Lung microvascular endothelial cell (primary cell): ENCODE measurements around the gene LMBRD1. TPM values are rescaled to one million over a fixed set of nuclear protein-coding genes. Genes with fewer than 3 reads are reported as not detected.

Source experiments
- DNase-seq, 2 donors: peaks; one replicate each; pipeline versions ENCODE4 v3.0.0 to v3.0.0-alpha.2; 2010; ENCODE audit warnings: low read depth in 2 of 2
- total RNA-seq: library from RNA; depleted of rRNA; stranded (reverse); fragments of >200 nt; gene quantifications from 2 replicates; pipeline ENCODE4 v1.2.1, GENCODE V29; 2014

Gene LMBRD1
- total RNA-seq, 1 donor from 2014 or later = 15.9 TPM

DNA sequence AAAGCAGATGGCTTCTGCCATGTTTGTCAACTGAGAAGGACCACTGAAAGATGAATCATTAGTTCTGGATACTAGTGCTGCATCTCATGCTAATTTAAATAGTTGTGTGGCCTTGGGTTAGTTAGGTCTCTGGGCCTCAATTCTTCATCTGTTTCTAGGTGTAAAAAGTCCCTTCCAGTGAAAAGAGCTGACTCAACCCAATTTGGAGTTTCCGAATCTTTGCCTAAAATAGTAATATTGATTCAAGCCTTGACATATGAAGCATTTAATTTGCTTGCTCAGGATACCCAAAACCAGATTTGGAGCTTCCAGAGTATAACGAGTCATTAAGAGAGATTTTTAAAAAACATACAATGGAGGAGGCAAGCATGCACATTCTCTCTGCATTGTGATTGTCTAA lies 163.9 kb downstream of the LMBRD1 start:
- DNase-seq = no peak

DNA sequence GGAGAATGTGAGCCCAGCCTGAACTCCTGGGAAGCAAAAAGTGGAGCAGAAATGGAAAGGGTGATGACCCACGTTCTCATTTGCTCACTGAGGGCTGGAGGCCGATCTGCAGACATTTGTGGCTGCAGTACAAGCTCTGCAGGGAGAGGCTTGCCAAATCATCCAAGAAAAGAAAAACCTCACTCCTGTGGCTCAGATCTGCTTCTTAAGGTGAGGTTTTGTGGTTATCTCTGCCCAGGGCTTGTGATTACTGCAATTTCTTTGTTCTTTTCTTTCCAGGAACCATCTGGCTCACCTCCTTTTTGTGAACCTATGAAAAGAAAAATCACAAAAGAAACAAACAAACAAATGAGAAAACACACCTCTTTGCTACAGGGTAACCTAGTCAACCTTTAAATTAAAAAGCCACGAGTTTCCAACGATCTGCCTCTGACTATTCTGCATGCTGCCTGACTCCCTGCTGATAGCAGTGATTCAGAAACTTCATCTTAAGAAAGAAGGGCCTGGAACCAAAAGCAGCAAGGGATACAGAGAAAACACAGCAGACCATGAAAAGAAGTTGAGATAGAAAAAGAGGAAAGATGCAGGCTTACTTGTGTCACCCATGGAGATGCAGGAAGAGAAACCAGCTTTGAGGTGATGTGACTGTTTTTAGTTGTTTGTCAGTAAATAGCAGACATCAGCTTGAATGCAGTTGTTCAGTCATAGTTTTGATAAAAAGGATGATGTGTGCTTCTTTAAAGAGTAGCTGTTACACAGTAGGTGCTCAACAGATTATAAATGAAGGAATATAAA lies 165.1 kb downstream of the LMBRD1 start:
- DNase-seq = no peak

DNA sequence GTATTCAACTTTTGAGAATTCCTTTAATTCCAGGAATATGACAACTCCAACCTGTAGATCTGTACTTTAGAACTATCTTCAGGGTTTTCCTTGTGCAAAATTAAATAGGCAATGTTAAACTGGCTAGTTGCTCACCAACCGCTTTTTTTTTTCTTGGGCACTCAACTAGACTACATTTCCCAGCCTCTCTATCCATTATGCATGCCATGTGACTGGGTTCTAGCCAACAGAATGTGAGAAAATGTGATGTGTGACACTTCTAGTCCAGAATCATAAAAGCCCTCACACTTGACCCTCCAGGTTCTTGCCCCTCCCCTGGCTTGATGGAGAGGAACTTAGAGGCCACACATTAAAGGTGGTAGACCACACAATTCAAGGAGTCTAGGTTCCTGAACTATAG lies 166.0 kb downstream of the LMBRD1 start:
- no peak for DNase-seq

DNA sequence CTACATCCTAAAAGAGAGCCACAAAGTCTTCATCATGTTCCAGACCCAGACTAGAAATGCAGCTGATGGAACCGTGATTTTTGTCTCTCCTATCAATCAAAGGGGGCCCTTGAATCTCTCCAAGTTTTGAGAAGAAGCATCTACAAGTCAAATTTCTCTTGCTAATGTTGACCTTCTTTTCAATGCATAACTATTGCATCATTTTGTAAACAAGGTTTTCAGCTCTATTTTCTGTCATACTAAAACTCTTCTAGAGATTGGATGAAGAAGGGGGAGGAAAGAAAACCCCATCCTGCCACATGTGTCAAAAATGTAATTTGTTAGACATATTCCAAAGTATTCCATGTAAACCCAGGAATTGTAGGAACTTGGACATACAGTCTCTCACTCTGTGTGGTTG lies 169.2 kb downstream of the LMBRD1 start:
- no peak for DNase-seq

DNA sequence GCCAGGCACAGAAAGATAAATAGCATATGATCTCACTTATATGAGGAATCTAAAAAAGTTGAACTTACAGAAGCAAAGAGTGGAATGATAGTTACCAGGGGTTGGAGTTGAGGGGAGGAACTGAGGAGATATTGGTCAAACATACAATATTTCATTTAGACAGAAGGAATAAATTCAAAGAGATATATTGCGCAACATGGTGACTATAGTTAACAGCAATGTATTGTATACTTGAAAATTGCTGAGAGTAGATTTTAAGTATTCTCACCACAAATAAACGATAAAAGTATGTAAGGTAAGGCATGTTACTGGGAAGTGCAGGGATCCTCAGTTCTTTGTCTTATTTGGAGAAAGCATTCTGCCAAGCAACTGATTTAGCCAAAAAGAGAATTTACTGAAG lies 171.9 kb downstream of the LMBRD1 start:
- DNase-seq = no peak

Other genes with a start within 250 kb of the LMBRD1 start
- gene COL19A1, start 69.5 kb upstream of the LMBRD1 start, total RNA-seq = not detected in 2 replicates